Stimulated activated CD4-positive, alpha-beta T cell treated with anti-CD3 and anti-CD28 coated beads, Interleukin-12 subunit alpha, Interleukin-12 subunit beta, amount 100 ng/mL, for 4 hours (primary cell): ENCODE measurements around the gene CLCN5.
"Not testable (repeated sequence)": the region's sequence is repeated elsewhere in the genome, so short reads cannot be mapped to it uniquely, and the experiment has no call there.

ENCODE experiments used
- DNase-seq: peaks from one replicate; pipeline ENCODE4 v3.0.0-alpha.2; 2020

The CLCN5 gene

GRCh38 chrX:49999087-49999486 lies 76.7 kb downstream of the CLCN5 start:
- DNase-seq = no peak

- DNase-seq = no peak
These were observed 78.6 kb downstream of the CLCN5 start for GRCh38 chrX:50000937-50001542.

- DNase-seq = no peak
These were observed 79.8 kb downstream of the CLCN5 start for GRCh38 chrX:50002067-50002714.

GRCh38 chrX:50003467-50003866 lies 81.1 kb downstream of the CLCN5 start:
- no peak for DNase-seq

- no peak for DNase-seq
These were observed 81.5 kb downstream of the CLCN5 start for GRCh38 chrX:50003927-50004326.

- not testable (repeated sequence) for DNase-seq
These were observed 103.2 kb downstream of the CLCN5 start for GRCh38 chrX:50025591-50025990.

GRCh38 chrX:50035126-50035525 lies 112.7 kb downstream of the CLCN5 start:
- no peak for DNase-seq

GRCh38 chrX:50036426-50036825 lies 114.0 kb downstream of the CLCN5 start:
- DNase-seq = no peak

GRCh38 chrX:50045823-50046222 lies 123.4 kb downstream of the CLCN5 start:
- DNase-seq = no peak

GRCh38 chrX:50049228-50049627 lies 126.8 kb downstream of the CLCN5 start:
- no peak for DNase-seq

- no peak for DNase-seq
These were observed 131.8 kb downstream of the CLCN5 start for GRCh38 chrX:50054147-50054546.

- DNase-seq = no peak
These were observed 144.0 kb downstream of the CLCN5 start for GRCh38 chrX:50066318-50066937.

- no peak for DNase-seq
These were observed 145.3 kb downstream of the CLCN5 start for GRCh38 chrX:50067435-50068284.

GRCh38 chrX:50068285-50068563 lies 145.8 kb downstream of the CLCN5 start:
- no peak for DNase-seq

- DNase-seq = no peak
These were observed 146.5 kb downstream of the CLCN5 start for GRCh38 chrX:50068893-50069292.

GRCh38 chrX:50071494-50071893 lies 149.1 kb downstream of the CLCN5 start:
- DNase-seq = no peak

- DNase-seq = no peak
These were observed 149.7 kb downstream of the CLCN5 start for GRCh38 chrX:50072110-50072509.

GRCh38 chrX:50073601-50074000 lies 151.2 kb downstream of the CLCN5 start:
- DNase-seq = no peak

- DNase-seq = no peak
These were observed 153.4 kb downstream of the CLCN5 start for GRCh38 chrX:50075630-50076339.

GRCh38 chrX:50081282-50081889 lies 159.0 kb downstream of the CLCN5 start:
- no peak for DNase-seq

GRCh38 chrX:50082741-50083140 lies 160.3 kb downstream of the CLCN5 start:
- no peak for DNase-seq

GRCh38 chrX:50088645-50089044 lies 166.2 kb downstream of the CLCN5 start:
- DNase-seq = no peak

- no peak for DNase-seq
These were observed 171.2 kb downstream of the CLCN5 start for GRCh38 chrX:50093625-50094024.
